ENCODE results near the gene M1AP. TPM values are rescaled to one million over a fixed set of nuclear protein-coding genes. Genes with fewer than 3 reads are reported as not detected.

M1AP gene
- total RNA-seq, 1 experiment from 2014 or later, result 7.6 TPM

DNA sequence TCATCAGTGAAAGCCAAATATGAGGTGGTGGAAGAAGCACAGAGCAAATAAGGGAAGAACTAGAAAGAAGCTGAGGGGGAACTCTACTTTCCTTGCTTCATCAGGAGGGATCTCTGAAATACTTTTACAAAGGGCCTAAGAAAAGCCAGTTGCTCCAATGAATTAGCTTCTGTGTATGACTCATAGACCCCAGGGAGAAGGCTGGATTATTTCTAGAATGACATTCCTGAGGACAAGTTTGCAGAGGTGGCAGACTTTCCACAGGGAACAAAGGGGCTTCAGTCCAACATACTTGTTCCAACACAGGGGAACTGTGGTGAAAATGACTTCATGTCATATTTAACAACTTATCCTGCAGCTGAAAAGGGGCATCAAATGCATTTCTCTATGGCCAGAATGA is 64.6 kb downstream of the M1AP start:
- no peak overlapping the region for H3K23ac ChIP-seq (ENCODE audit: insufficient read length, low read depth, low read length)

More for the DNA sequence above, 64.6 kb downstream of the M1AP start:
- Mint-ChIP-seq H3K36me3 (ENCODE audit: insufficient read depth in 1 of 3, low read depth in 3 of 3) (no peaks in the 10 kb centered on the region), H3K4me1 (peaks cover 13 to 17% of the 10 kb centered on the region in 2 experiments), H3K4me3 (no peak overlapping the region), H3K27ac (no peak overlapping the region; a peak in 2 of 7 replicates), H3K27me3 (ENCODE audit: low read depth) (no peaks in the 10 kb centered on the region; the same call in 1 of the 2 replicates), H3K9me3 (no peaks in the 10 kb centered on the region)
- no peak overlapping the region for H4K5ac ChIP-seq (ENCODE audit: insufficient read length, low read depth, low read length)
- no peak overlapping the region for H3K27ac ChIP-seq (ENCODE audit: insufficient read length, low read depth, low read length)
- H3K56ac ChIP-seq (ENCODE audit: insufficient read length, low read depth, low read length), result no peak overlapping the region
- H2BK5ac ChIP-seq (ENCODE audit: insufficient read length, low read length), result no peak overlapping the region
- H3K79me1 ChIP-seq (ENCODE audit: insufficient read depth, low read depth, low read length, poor library complexity, severe bottlenecking), result no peaks in the 10 kb centered on the region
- H2BK120ac ChIP-seq (ENCODE audit: low read depth, low read length, poor library complexity, severe bottlenecking), result no peak overlapping the region
- H3K4me2 ChIP-seq (ENCODE audit: insufficient read depth, insufficient read length, low read length), result no peak overlapping the region
- no peak overlapping the region for H3K18ac ChIP-seq (ENCODE audit: insufficient read length, low read depth, low read length)
- H3T11ph ChIP-seq (ENCODE audit: low read length), result no peak overlapping the region
- H4K91ac ChIP-seq (ENCODE audit: insufficient read length, low read depth, low read length), result no peak overlapping the region
- H4K8ac ChIP-seq (replicated peaks; ENCODE audit: insufficient read length, low read depth, low read length), result no peak overlapping the region
- TF ChIP-seq, protein P1, sequence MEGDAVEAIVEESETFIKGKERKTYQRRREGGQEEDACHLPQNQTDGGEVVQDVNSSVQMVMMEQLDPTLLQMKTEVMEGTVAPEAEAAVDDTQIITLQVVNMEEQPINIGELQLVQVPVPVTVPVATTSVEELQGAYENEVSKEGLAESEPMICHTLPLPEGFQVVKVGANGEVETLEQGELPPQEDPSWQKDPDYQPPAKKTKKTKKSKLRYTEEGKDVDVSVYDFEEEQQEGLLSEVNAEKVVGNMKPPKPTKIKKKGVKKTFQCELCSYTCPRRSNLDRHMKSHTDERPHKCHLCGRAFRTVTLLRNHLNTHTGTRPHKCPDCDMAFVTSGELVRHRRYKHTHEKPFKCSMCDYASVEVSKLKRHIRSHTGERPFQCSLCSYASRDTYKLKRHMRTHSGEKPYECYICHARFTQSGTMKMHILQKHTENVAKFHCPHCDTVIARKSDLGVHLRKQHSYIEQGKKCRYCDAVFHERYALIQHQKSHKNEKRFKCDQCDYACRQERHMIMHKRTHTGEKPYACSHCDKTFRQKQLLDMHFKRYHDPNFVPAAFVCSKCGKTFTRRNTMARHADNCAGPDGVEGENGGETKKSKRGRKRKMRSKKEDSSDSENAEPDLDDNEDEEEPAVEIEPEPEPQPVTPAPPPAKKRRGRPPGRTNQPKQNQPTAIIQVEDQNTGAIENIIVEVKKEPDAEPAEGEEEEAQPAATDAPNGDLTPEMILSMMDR (conservative IDR thresholded peaks at IDR 0.05), result no peak
- H3K14ac ChIP-seq (ENCODE audit: insufficient read depth, low read length), result no peak overlapping the region
- peaks cover 5% of the 10 kb centered on the region; the same call in 1 of the 2 replicates for H3K4me1 ChIP-seq (ENCODE audit: insufficient read depth, low read length)
- DNase-seq, result no peak
- H2BK20ac ChIP-seq (ENCODE audit: low read depth, low read length, poor library complexity, severe bottlenecking), result no peak overlapping the region
- H4K20me1 ChIP-seq (ENCODE audit: control insufficient read depth, insufficient read depth, insufficient read length), result no peaks in the 10 kb centered on the region
- no peak overlapping the region for H3K4ac ChIP-seq (ENCODE audit: low read depth, low read length)
- no peak overlapping the region for H3K9ac ChIP-seq (ENCODE audit: extremely low read depth, insufficient read length, low read length)
- no peak overlapping the region for H2AK5ac ChIP-seq (ENCODE audit: insufficient read length, low read length)
- H2BK15ac ChIP-seq (ENCODE audit: low read depth, low read length), result no peak overlapping the region
- H2AFZ ChIP-seq (ENCODE audit: low read length), result no peak overlapping the region
- H2BK12ac ChIP-seq (ENCODE audit: insufficient read length, low read depth, low read length), result no peak overlapping the region
- H3K23me2 ChIP-seq (ENCODE audit: insufficient read length, low read depth, low read length, poor library complexity, severe bottlenecking), result no peaks in the 10 kb centered on the region
- H3K9me3 ChIP-seq (ENCODE audit: control insufficient read depth, low read depth, low read length), result no peaks in the 10 kb centered on the region
- H3K27me3 ChIP-seq (ENCODE audit: insufficient read depth, low read length), result no peaks in the 10 kb centered on the region; the same call in 1 of the 2 replicates
- H3K79me2 ChIP-seq (ENCODE audit: insufficient read depth, low read length), result no peaks in the 10 kb centered on the region
